Measurements from ENCODE around the gene SHC3.

Gene SHC3

GRCh38 chr9:88983865-88984542, 194.6 kb downstream of the SHC3 start:
- no peak for DNase-seq (ENCODE audit: low spot score)

GRCh38 chr9:88980740-88981203, 197.8 kb downstream of the SHC3 start:
- DNase-seq (ENCODE audit: low spot score) = no peak

- no peak for DNase-seq (ENCODE audit: low spot score)
Measured at GRCh38 chr9:88979791-88980190, 198.8 kb downstream of the SHC3 start.

- DNase-seq (ENCODE audit: low spot score) = no peak
Measured at GRCh38 chr9:88979021-88979420, 199.6 kb downstream of the SHC3 start.

- no peak for DNase-seq (ENCODE audit: low spot score)
Measured at GRCh38 chr9:88978034-88978433, 200.6 kb downstream of the SHC3 start.

- DNase-seq (ENCODE audit: low spot score) = no peak
Measured at GRCh38 chr9:88976890-88977257, 201.7 kb downstream of the SHC3 start.

- no peak for DNase-seq (ENCODE audit: low spot score)
Measured at GRCh38 chr9:88975966-88976889, 202.4 kb downstream of the SHC3 start.

GRCh38 chr9:88974641-88975040, 204.0 kb downstream of the SHC3 start:
- no peak for DNase-seq (ENCODE audit: low spot score)

GRCh38 chr9:88973281-88974045, 205.2 kb downstream of the SHC3 start:
- DNase-seq (ENCODE audit: low spot score) = no peak

- DNase-seq (ENCODE audit: low spot score) = no peak
Measured at GRCh38 chr9:88972401-88972800, 206.2 kb downstream of the SHC3 start.

GRCh38 chr9:88971131-88971960, 207.3 kb downstream of the SHC3 start:
- DNase-seq (ENCODE audit: low spot score) = no peak

- no peak for DNase-seq (ENCODE audit: low spot score)
Measured at GRCh38 chr9:88969646-88970373, 208.8 kb downstream of the SHC3 start.

GRCh38 chr9:88968799-88969198, 209.8 kb downstream of the SHC3 start:
- no peak for DNase-seq (ENCODE audit: low spot score)

- DNase-seq (ENCODE audit: low spot score) = no peak
Measured at GRCh38 chr9:88966894-88967676, 211.5 kb downstream of the SHC3 start.

GRCh38 chr9:88965473-88965872, 213.1 kb downstream of the SHC3 start:
- DNase-seq (ENCODE audit: low spot score) = no peak

- no peak for DNase-seq (ENCODE audit: low spot score)
Measured at GRCh38 chr9:88960632-88961031, 218.0 kb downstream of the SHC3 start.

- no peak for DNase-seq (ENCODE audit: low spot score)
Measured at GRCh38 chr9:88959727-88960469, 218.7 kb downstream of the SHC3 start.

GRCh38 chr9:88957526-88957925, 221.1 kb downstream of the SHC3 start:
- DNase-seq (ENCODE audit: low spot score) = no peak
